Gastrocnemius medialis (tissue), 4 donors: Measurements from ENCODE around the gene PRKAG2. TPM values are rescaled to one million over a fixed set of nuclear protein-coding genes. Genes with fewer than 3 reads are reported as not detected.

Experiments
- ATAC-seq, 2 donors: fragments of 150-250 bp; one replicate each; pipeline ENCODE4 v1.9.1; 2016
- DNase-seq, 2 donors: peaks; one replicate each; pipeline ENCODE4 v3.0.0-alpha.2; 2019
- H3K27ac ChIP-seq, 4 donors: fragments of 200-600 bp; sonication (generic); 1 replicate in 1 of 4; 2 replicates in 3 of 4; pipeline ENCODE4 v1.5.1; 2016 to 2018; ENCODE audit warnings: mild to moderate bottlenecking in 2 of 4, moderate library complexity in 1 of 4
- H3K27me3 ChIP-seq, 3 donors: fragments of 200-600 bp; sonication (generic) in 2 of 3; 1 replicate in 1 of 3; 2 replicates in 2 of 3; pipeline versions ENCODE4 v1.5.1 to v1.6.0; 2016 to 2019; ENCODE audit warnings: mild to moderate bottlenecking in 1 of 3, moderate library complexity in 1 of 3
- H3K36me3 ChIP-seq, 2 donors: fragments of 200-600 bp; sonication (generic) in 1 of 2; one replicate each; pipeline ENCODE4 v1.5.1; 2017 to 2018
- H3K4me1 ChIP-seq, 2 donors: fragments of 200-600 bp; sonication (generic) in 1 of 2; one replicate each; pipeline ENCODE4 v1.5.1; 2016 to 2017; ENCODE audit warnings: mild to moderate bottlenecking in 2 of 2
- H3K4me3 ChIP-seq, 4 donors: fragments of 200-600 bp; sonication (generic) in 3 of 4; 1 replicate in 1 of 4; 2 replicates in 3 of 4; pipeline ENCODE4 v1.5.1; 2016 to 2019; ENCODE audit warnings: mild to moderate bottlenecking in 2 of 4
- H3K9me3 ChIP-seq, 3 donors: fragments of 200-600 bp; sonication (generic) in 2 of 3; 1 replicate in 1 of 3; 2 replicates in 2 of 3; pipeline ENCODE4 v1.5.1; 2016 to 2019
- CTCF ChIP-seq, 5 experiments: fragments of 450-650 bp in 3 of 5; fragments of 200-600 bp in 2 of 5; sonication (generic) in 2 of 5; IDR thresholded peaks in 4 of 5; conservative IDR thresholded peaks in 1 of 5; 1 replicate in 4 of 5; 2 replicates in 1 of 5; pipeline ENCODE4 v1.5.1; 2016 to 2019; ENCODE audit warnings: antibody characterized with exemption in 5 of 5, mild to moderate bottlenecking in 3 of 5, moderate library complexity in 3 of 5
- POLR2A ChIP-seq, 2 donors: fragments of 450-650 bp; IDR thresholded peaks; one replicate each; pipeline ENCODE4 v1.6.1; 2017; ENCODE audit warnings: antibody characterized with exemption in 2 of 2, mild to moderate bottlenecking in 2 of 2, moderate library complexity in 2 of 2
- in situ Hi-C, 4 donors: fragments of 200-750 bp; cut with MboI; loops; one replicate each; pipeline versions ENCODE4 v1.15.0 to v1.8.0; 2017; ENCODE audit warnings: low sequenced_read_pairs in 4 of 4
- intact Hi-C: fragments of 100-400 bp; cut with DNase I; formaldehyde crosslinking; loops from one replicate; pipeline ENCODE4 v1.15.1; 2023; ENCODE audit warnings: low total_unique reads
- total RNA-seq, 4 donors: library from RNA; depleted of rRNA; stranded (reverse); fragments of >200 nt; gene quantifications; one replicate each; pipeline versions ENCODE4 v1.1.0 to v1.2.3, GENCODE V29; 2016

PRKAG2 gene
- total RNA-seq, 4 donors from 2014 or later = 5.3 to 32.6 (median 13.9) TPM

- H3K4me3 ChIP-seq = no peak overlapping the region
- DNase-seq = no peak
- in situ Hi-C loops (no loop called here), intact Hi-C loops (no loop called here)
- H3K27ac ChIP-seq = no peak overlapping the region
- H3K27me3 ChIP-seq = no peaks in the 10 kb centered on the region
- ATAC-seq = no peak
- H3K4me1 ChIP-seq = peaks cover 0 to 4% of the 10 kb centered on the region in 2 donors
- TF ChIP-seq POLR2A (IDR thresholded peaks at IDR 0.05) (no peak), CTCF (IDR thresholded peaks at IDR 0.05 in 4 of 5, conservative IDR thresholded peaks at IDR 0.05 in 1 of 5) (no peak)
- H3K36me3 ChIP-seq = no peaks in the 10 kb centered on the region
- H3K9me3 ChIP-seq = no peaks in the 10 kb centered on the region
Measured at GRCh38 chr7:151869455-151869854, 7.5 kb downstream of the PRKAG2 start.

GRCh38 chr7:151869109-151869428 lies 7.8 kb downstream of the PRKAG2 start:
- Histone ChIP-seq H3K36me3 (no peaks in the 10 kb centered on the region), H3K27me3 (no peaks in the 10 kb centered on the region), H3K4me3 (no peak overlapping the region), H3K4me1 (peaks cover 0 to 4% of the 10 kb centered on the region in 2 donors), H3K9me3 (no peaks in the 10 kb centered on the region), H3K27ac (peak overlapping the region in 2 of 4 donors; percentile 21 to 29)
- TF ChIP-seq POLR2A (IDR thresholded peaks at IDR 0.05) = no peak
- no peak for TF ChIP-seq CTCF (IDR thresholded peaks at IDR 0.05 in 4 of 5, conservative IDR thresholded peaks at IDR 0.05 in 1 of 5)
- in situ Hi-C loops (no loop called here), intact Hi-C loops (no loop called here)
- DNase-seq (no peak), ATAC-seq (no peak)

- intact Hi-C loops = no loop called here
Measured at GRCh38 chr7:151868396-151869108, 8.4 kb downstream of the PRKAG2 start.

GRCh38 chr7:151867912-151868311 lies 9.0 kb downstream of the PRKAG2 start:
- intact Hi-C loops = no loop called here
- no peaks in the 10 kb centered on the region for H3K36me3 ChIP-seq
- no peaks in the 10 kb centered on the region for H3K9me3 ChIP-seq
- no peak overlapping the region for H3K4me3 ChIP-seq
- H3K27ac ChIP-seq = peak overlapping the region in 1 of 4 donors; percentile 48
- no peak for ATAC-seq
- DNase-seq = no peak
- no peaks in the 10 kb centered on the region for H3K4me1 ChIP-seq
- no peaks in the 10 kb centered on the region for H3K27me3 ChIP-seq
- no peak for TF ChIP-seq POLR2A (IDR thresholded peaks at IDR 0.05)
- no peak for TF ChIP-seq CTCF (IDR thresholded peaks at IDR 0.05 in 4 of 5, conservative IDR thresholded peaks at IDR 0.05 in 1 of 5)
- in situ Hi-C loops = no loop called here

More at GRCh38 chr7:151868396-151869108, 8.4 kb downstream of the PRKAG2 start:
- TF ChIP-seq CTCF (IDR thresholded peaks at IDR 0.05 in 4 of 5, conservative IDR thresholded peaks at IDR 0.05 in 1 of 5) (no peak), POLR2A (IDR thresholded peaks at IDR 0.05) (no peak)
- in situ Hi-C loops = no loop called here
- no peaks in the 10 kb centered on the region for H3K27me3 ChIP-seq
- peak overlapping the region in 3 of 4 donors; percentile 21 to 48 (median 29) for H3K27ac ChIP-seq
- H3K4me3 ChIP-seq = no peak overlapping the region
- no peaks in the 10 kb centered on the region for H3K36me3 ChIP-seq
- no peaks in the 10 kb centered on the region for H3K9me3 ChIP-seq
- ATAC-seq (peak in 1 of 2 donors; percentile 36), DNase-seq (no peak)
- H3K4me1 ChIP-seq = peaks cover 0 to under 1% of the 10 kb centered on the region in 2 donors
